DMS79 treated with DMSO at 0.1 percent for 48 hours (cell line): Measurements from ENCODE around the gene GAS2L3.

ENCODE experiments used
- DNase-seq: peaks from one replicate; lab custom pipeline; 2025; lab: John Stamatoyannopoulos, UW

The GAS2L3 gene

DNA sequence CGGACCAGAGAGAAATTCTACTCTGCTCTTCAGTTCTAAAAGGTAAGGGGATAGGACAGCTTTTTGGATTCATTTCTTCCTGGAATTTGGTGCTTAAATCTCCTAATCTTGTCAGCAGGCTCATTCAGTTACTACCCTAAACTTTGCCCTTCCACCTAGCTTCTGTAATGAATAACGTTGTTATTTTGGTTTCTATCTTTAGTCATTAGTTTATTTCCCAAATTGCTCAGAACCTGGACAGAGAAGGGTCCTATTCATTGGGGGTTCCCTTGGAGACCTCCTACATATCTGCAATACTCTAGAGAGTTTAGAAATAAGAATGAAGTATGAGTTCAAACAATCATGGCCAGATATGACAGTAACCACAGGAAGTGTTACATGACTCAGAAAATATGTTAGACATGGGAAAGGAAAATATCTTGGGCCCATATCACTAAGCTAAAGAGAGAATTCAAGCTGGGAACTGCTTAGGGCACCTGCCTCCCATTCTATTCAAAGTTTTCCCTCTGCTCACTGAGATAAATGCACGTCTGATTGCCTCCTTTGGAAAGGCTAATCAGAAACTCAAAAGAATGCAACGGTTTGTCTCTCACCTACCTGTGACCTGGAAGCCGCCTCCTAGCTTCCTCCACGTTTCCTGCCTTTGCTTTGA lies 87.9 kb downstream of the GAS2L3 start:
- DNase-seq = no peak

DNA sequence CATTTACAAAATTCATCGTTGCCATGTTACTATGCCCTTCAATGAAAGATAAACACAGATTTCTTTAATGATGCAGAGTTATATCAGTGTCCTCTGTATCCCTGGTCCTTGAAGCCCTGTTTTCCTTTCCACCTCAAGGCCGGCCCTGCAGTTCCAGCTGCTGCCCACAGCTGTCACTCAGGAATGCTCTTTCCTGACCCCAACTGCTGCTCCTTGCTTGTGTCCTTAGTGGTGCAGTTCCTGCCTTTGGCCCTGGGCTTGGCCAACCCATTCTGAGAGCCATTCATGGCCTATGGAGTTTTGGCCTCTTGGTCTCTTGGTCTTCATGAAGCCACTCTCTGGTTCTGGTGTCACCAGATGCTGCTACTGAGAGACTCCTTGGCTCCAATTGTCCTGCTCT lies 93.1 kb downstream of the GAS2L3 start:
- no peak for DNase-seq

DNA sequence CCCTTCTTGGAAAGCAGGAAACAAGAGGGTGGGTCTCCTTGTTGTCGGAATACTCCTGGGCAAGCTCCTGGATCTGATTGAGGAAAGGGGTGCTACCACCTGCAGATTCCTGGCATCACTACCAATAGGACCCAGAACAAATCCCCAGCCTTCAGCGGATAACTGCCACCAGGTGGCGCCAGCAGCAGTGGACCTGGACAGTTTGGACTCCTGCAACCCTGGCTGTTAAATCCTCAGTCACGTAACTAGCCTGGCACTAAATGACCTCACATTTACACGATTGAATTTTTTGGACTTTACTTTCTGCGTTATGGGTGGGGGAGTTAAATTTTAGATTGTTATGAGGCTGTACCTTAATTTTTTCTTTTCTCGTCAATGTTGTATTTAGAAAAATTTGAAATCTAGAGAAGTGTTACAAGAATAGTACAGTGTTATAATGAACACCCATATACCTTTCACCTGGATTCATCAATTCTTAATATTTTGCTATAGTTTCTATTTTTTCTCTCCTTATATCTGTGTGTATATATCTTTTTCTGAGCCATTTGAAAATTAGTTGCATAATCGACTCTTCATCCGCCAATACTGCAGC lies 95.6 kb downstream of the GAS2L3 start:
- peak; percentile 16 for DNase-seq

DNA sequence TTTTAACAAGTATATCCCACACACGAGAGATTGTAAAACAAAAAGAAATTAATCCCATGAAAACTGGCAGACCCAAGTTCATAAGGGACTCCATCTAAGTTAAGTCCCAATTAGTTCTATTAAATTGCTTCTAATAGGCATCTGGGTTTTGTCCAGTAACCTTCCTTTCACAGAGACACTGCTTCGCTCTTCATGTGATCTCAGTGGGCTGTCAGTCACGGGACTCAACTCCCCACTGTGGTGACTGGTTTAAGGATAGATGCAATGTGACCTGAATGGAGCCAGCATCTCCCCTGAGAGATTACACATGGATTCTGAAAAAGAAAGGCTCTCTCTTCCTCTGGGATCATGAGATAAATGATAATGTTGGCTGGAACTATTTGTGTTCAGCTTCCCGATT lies 96.4 kb downstream of the GAS2L3 start:
- no peak for DNase-seq

DNA sequence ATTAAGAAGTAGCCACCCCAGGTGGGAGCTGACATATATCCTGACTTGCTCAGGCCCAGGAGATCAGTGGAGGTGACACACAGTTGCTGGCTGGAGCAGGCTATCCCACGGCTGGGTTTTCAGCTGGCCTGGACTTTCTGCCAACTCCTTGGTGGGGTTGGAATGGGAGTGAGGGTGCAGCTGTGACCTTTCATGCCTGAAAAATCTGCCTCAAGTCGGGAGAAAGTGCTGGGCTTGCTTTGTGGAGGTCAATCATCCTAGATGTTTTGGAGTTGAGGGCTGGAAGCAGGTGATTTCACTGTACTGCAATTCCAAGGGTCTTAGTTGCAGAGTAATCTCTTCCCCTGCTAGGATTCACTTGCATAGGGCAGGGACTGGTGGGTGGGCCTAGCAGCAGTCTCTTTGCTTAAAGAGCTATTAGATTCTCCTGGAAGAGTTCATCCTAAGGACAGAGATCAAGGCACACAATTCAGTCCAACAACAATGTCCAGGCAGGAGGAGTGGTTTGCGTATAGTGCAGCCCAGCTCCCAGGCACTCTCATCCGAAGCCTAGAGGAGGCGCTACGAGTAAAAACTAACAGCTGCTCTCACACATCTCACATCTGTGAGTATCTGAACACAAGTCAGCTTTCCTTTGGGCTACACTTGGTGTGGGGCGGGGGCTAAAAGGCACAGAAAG lies 98.1 kb downstream of the GAS2L3 start:
- no peak for DNase-seq

DNA sequence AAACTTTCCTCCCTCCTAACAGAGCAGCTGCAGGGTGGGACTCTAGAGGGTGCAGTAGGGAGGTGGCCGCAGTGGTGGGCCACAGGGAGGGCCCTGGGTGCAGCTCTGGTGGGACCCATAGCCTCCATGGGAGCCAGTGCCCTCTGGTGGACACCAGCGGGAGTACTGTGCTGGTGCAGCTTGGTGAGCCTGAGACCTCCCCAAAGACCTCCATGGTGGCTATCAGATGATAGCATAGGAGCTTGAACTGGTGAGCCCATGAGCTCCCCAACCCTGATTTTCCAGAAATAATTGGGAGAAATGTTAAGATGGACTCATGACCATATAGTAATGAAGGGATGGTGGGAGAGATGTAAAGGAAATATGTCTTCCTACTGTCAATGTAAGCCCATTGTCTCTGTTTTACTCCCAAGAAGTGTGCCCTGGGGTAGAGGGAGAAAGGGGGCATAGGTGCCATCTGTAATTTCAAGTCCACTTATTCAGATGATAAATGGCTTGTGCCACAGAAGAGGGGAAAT lies 98.7 kb downstream of the GAS2L3 start:
- DNase-seq = no peak

DNA sequence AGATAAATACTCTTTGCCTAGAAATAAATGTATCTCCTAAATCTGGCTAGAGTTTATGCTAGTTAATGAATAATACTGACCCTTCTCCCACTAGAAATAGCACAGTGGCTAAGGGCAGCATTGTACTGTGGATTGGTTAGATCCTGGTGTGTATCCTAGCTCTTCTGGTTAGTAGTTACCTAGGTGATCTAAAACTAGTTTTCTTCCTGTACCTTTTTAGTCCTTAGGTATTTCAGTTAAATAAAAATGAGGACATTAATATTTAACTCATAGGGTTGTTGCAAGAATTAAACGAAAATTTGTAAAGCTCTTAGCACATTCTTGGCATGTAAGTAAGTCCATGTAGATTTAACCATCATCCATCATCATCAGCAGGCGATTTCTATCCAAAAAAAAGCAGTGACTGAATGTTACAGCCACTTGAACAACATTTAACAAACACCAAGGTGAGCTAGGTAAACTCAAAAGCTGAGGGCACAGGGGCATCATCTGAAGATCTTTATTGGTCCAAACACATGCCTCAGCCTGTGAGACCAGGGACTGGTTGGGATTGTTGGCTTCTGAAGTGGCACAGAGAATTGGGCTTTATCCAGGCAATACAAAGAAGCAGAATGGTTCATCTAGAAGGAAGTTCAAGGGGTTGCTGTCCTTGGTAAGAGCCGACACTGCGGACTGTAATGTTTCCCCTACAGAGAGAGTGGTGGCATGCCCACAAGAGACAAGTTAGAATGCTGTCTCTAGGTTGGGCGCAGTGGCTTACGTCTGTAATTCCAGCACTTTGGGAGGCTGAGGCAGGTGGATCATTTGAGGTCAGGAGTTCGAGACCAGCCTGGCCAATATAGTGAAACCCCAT lies 100.8 kb downstream of the GAS2L3 start:
- no peak for DNase-seq
